ENCODE data around the gene MAX.

Gene MAX

GRCh38 chr14:65102441-65103149, at the start of gene MAX:
MAX (minus strand) TSS chr14:65102517; CDS start chr14:65102339, 178 bp downstream.
- peak; percentile 98 to 99 for DNase-seq (ENCODE audit: low read depth in 2 of 2)

- DNase-seq (ENCODE audit: low read depth in 2 of 2): no peak
Measured at GRCh38 chr14:65151609-65151956, 49.3 kb upstream of the MAX start.

GRCh38 chr14:65150898-65151608, 48.7 kb upstream of the MAX start:
- DNase-seq (ENCODE audit: low read depth in 2 of 2): no peak

GRCh38 chr14:65149116-65149515, 46.8 kb upstream of the MAX start:
- no peak for DNase-seq (ENCODE audit: low read depth in 2 of 2)

GRCh38 chr14:65144170-65144569, 41.9 kb upstream of the MAX start:
- DNase-seq (ENCODE audit: low read depth in 2 of 2): no peak

- no peak for DNase-seq (ENCODE audit: low read depth in 2 of 2)
Measured at GRCh38 chr14:65142914-65143625, 40.8 kb upstream of the MAX start.

- no peak for DNase-seq (ENCODE audit: low read depth in 2 of 2)
Measured at GRCh38 chr14:65142429-65142828, 40.1 kb upstream of the MAX start.

GRCh38 chr14:65141523-65141922, 39.2 kb upstream of the MAX start:
- DNase-seq (ENCODE audit: low read depth in 2 of 2): no peak

- DNase-seq (ENCODE audit: low read depth in 2 of 2): no peak
Measured at GRCh38 chr14:65137648-65138307, 35.5 kb upstream of the MAX start.

GRCh38 chr14:65134651-65135579, 32.6 kb upstream of the MAX start:
- DNase-seq (ENCODE audit: low read depth in 2 of 2): no peak

GRCh38 chr14:65132855-65133254, 30.5 kb upstream of the MAX start:
- DNase-seq (ENCODE audit: low read depth in 2 of 2): no peak

GRCh38 chr14:65131301-65131701, 29.0 kb upstream of the MAX start:
- DNase-seq (ENCODE audit: low read depth in 2 of 2): no peak

- DNase-seq (ENCODE audit: low read depth in 2 of 2): no peak
Measured at GRCh38 chr14:65128096-65128495, 25.8 kb upstream of the MAX start.

- no peak for DNase-seq (ENCODE audit: low read depth in 2 of 2)
Measured at GRCh38 chr14:65117769-65118745, 15.7 kb upstream of the MAX start.

GRCh38 chr14:65115615-65116014, 13.3 kb upstream of the MAX start:
- DNase-seq (ENCODE audit: low read depth in 2 of 2): no peak

- DNase-seq (ENCODE audit: low read depth in 2 of 2): no peak
Measured at GRCh38 chr14:65110525-65110924, 8.2 kb upstream of the MAX start.

- DNase-seq (ENCODE audit: low read depth in 2 of 2): no peak
Measured at GRCh38 chr14:65109357-65109756, 7.0 kb upstream of the MAX start.

- DNase-seq (ENCODE audit: low read depth in 2 of 2): no peak
Measured at GRCh38 chr14:65107200-65107599, 4.9 kb upstream of the MAX start.

GRCh38 chr14:65106736-65107135, 4.4 kb upstream of the MAX start:
- DNase-seq (ENCODE audit: low read depth in 2 of 2): no peak

- no peak for DNase-seq (ENCODE audit: low read depth in 2 of 2)
Measured at GRCh38 chr14:65106316-65106715, 4.0 kb upstream of the MAX start.
